HepG2 (cell line): ENCODE measurements around the gene GFOD1. TPM values are rescaled to one million over a fixed set of nuclear protein-coding genes. Genes with fewer than 3 reads are reported as not detected.

ENCODE experiments used
- AGO1 ChIP-seq: fragments of 200-400 bp; formaldehyde crosslinking; IDR thresholded peaks from 2 replicates; pipeline ENCODE4 v1.6.1; 2017; ENCODE audit warnings: mild to moderate bottlenecking, low read depth, low read length, moderate library complexity; ENCODE audit not compliant: poor library complexity, severe bottlenecking
- ARHGAP35 ChIP-seq: sonication (generic); formaldehyde crosslinking; IDR thresholded peaks from 2 replicates; pipeline ENCODE4 v1.9.0; 2022; ENCODE audit warnings: mild to moderate bottlenecking, inconsistent platforms, moderate library complexity, missing genetic modification reagents, borderline replicate concordance
- ELF4 ChIP-seq: sonication (generic); formaldehyde crosslinking; IDR thresholded peaks from 2 replicates; pipeline ENCODE4 v1.5.0; 2020; ENCODE audit warnings: missing genetic modification reagents, mild to moderate bottlenecking, moderate library complexity, borderline replicate concordance
- FOXO4 ChIP-seq: sonication (generic); formaldehyde crosslinking; conservative IDR thresholded peaks from 2 replicates; pipeline ENCODE4 v1.8.1; 2023; ENCODE audit warnings: missing genetic modification reagents
- REXO4 ChIP-seq: sonication (generic); formaldehyde crosslinking; IDR thresholded peaks from 2 replicates; pipeline ENCODE4 v1.8.0; 2022; ENCODE audit warnings: missing genetic modification reagents, mild to moderate bottlenecking, borderline replicate concordance
- ZBTB8A ChIP-seq: sonication (generic); formaldehyde crosslinking; IDR thresholded peaks from 2 replicates; pipeline ENCODE4 v1.4.0; 2020; ENCODE audit warnings: mild to moderate bottlenecking, low read depth, missing genetic modification reagents, borderline replicate concordance
- ZFY ChIP-seq: sonication (generic); formaldehyde crosslinking; IDR thresholded peaks from 2 replicates; pipeline ENCODE4 v1.4.0; 2020; ENCODE audit warnings: missing genetic modification reagents
- ZNF550 ChIP-seq: sonication (generic); formaldehyde crosslinking; IDR thresholded peaks from 2 replicates; pipeline ENCODE4 v1.4.0; 2020; ENCODE audit warnings: mild to moderate bottlenecking, missing genetic modification reagents, borderline replicate concordance
- ZNF766 ChIP-seq: sonication (generic); formaldehyde crosslinking; IDR thresholded peaks from 2 replicates; pipeline ENCODE4 v1.5.0; 2020; ENCODE audit warnings: missing genetic modification reagents, borderline replicate concordance
- ZNF850 ChIP-seq: sonication (generic); formaldehyde crosslinking; conservative IDR thresholded peaks from 2 replicates; pipeline ENCODE4 v1.9.0; 2021; ENCODE audit warnings: mild to moderate bottlenecking, missing genetic modification reagents
- polyA plus RNA-seq, 8 experiments: library from polyadenylated mRNA; depleted of rRNA in 3 of 8; stranded (reverse) in 7 of 8; unstranded in 1 of 8; fragments of >200 nt; fragmentation: Illumina TruSeq in 4 of 8; extraction: Trizol in 4 of 8; gene quantifications; 2 replicates each; pipeline versions ENCODE4 v1.2.1 to v1.2.3, GENCODE V29; 2011 to 2016; ENCODE audit warnings: low read depth in 4 of 8, missing spikeins in 1 of 8, mixed read lengths in 1 of 8; ENCODE audit not compliant: insufficient read depth in 1 of 8
- total RNA-seq, 5 experiments: library from RNA; depleted of rRNA; stranded (reverse); fragments of >200 nt; fragmentation: Illumina TruSeq; extraction: Trizol; gene quantifications; 2 replicates each; pipeline ENCODE4 v1.2.3, GENCODE V29; 2016; ENCODE audit warnings: low read depth in 1 of 5
- TF ChIP-seq, protein P1 (sequence below): sonication (generic); formaldehyde crosslinking; IDR thresholded peaks from one replicate; pipeline ENCODE4 v1.5.1; 2020; ENCODE audit warnings: mild to moderate bottlenecking, missing genetic modification reagents; ENCODE audit errors: not compliant biosample characterization
- TF ChIP-seq, protein P2 (sequence below): sonication (generic); formaldehyde crosslinking; IDR thresholded peaks from 2 replicates; pipeline ENCODE4 v1.5.0; 2020; ENCODE audit warnings: missing genetic modification reagents
- TF ChIP-seq, protein P3 (sequence below): sonication (generic); formaldehyde crosslinking; conservative IDR thresholded peaks from 2 replicates; pipeline ENCODE4 v1.5.0; 2020; ENCODE audit warnings: missing genetic modification reagents

GFOD1 gene
- total and polyA plus RNA-seq, 2 of the 13 experiments (the other 11 are each of a cell fraction or from before 2014, with no cell fraction given) = 1.9 to 6.4 TPM

- TF ChIP-seq, protein P1, sequence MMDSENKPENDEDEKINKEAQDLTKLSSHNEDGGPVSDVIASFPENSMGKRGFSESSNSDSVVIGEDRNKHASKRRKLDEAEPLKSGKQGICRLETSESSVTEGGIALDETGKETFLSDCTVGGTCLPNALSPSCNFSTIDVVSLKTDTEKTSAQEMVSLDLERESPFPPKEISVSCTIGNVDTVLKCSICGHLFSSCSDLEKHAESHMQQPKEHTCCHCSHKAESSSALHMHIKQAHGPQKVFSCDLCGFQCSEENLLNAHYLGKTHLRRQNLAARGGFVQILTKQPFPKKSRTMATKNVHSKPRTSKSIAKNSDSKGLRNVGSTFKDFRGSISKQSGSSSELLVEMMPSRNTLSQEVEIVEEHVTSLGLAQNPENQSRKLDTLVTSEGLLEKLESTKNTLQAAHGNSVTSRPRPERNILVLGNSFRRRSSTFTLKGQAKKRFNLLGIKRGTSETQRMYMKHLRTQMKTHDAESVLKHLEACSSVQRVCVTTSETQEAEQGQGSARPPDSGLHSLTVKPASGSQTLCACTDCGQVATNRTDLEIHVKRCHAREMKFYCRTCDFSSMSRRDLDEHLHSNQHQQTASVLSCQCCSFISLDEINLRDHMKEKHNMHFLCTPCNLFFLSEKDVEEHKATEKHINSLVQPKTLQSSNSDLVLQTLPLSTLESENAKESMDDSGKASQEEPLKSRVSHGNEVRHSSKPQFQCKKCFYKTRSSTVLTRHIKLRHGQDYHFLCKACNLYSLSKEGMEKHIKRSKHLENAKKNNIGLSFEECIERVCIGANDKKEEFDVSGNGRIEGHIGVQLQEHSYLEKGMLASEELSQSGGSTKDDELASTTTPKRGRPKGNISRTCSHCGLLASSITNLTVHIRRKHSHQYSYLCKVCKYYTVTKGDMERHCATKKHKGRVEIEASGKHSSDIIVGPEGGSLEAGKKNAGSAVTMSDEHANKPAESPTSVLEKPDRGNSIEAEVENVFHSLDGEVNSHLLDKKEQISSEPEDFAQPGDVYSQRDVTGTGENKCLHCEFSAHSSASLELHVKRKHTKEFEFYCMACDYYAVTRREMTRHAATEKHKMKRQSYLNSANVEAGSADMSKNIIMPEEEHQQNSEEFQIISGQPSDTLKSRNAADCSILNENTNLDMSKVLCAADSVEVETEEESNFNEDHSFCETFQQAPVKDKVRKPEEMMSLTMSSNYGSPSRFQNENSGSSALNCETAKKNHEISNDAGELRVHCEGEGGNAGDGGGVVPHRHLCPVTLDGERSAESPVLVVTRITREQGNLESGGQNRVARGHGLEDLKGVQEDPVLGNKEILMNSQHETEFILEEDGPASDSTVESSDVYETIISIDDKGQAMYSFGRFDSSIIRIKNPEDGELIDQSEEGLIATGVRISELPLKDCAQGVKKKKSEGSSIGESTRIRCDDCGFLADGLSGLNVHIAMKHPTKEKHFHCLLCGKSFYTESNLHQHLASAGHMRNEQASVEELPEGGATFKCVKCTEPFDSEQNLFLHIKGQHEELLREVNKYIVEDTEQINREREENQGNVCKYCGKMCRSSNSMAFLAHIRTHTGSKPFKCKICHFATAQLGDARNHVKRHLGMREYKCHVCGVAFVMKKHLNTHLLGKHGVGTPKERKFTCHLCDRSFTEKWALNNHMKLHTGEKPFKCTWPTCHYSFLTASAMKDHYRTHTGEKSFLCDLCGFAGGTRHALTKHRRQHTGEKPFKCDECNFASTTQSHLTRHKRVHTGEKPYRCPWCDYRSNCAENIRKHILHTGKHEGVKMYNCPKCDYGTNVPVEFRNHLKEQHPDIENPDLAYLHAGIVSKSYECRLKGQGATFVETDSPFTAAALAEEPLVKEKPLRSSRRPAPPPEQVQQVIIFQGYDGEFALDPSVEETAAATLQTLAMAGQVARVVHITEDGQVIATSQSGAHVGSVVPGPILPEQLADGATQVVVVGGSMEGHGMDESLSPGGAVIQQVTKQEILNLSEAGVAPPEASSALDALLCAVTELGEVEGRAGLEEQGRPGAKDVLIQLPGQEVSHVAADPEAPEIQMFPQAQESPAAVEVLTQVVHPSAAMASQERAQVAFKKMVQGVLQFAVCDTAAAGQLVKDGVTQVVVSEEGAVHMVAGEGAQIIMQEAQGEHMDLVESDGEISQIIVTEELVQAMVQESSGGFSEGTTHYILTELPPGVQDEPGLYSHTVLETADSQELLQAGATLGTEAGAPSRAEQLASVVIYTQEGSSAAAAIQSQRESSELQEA (CRISPR knock-in tag) = no peak
- TF ChIP-seq REXO4 (CRISPR knock-in tag) (no peak), ZFY (CRISPR knock-in tag) (peak; percentile 91), ZNF550 (CRISPR knock-in tag) (0 out of 2 replicates have a peak, but pooled peaks have one; percentile 40), AGO1 (no peak), ZNF850 (CRISPR knock-in tag) (peak; percentile 65; the same call in 1 of the 2 replicates), ELF4 (CRISPR knock-in tag) (peak; percentile 19; the same call in 1 of the 2 replicates), ZBTB8A (CRISPR knock-in tag) (no peak), ARHGAP35 (CRISPR knock-in tag) (peak; percentile 72), ZNF766 (CRISPR knock-in tag) (peak; percentile 41; the same call in 1 of the 2 replicates), FOXO4 (CRISPR knock-in tag) (no peak)
- TF ChIP-seq, protein P2, sequence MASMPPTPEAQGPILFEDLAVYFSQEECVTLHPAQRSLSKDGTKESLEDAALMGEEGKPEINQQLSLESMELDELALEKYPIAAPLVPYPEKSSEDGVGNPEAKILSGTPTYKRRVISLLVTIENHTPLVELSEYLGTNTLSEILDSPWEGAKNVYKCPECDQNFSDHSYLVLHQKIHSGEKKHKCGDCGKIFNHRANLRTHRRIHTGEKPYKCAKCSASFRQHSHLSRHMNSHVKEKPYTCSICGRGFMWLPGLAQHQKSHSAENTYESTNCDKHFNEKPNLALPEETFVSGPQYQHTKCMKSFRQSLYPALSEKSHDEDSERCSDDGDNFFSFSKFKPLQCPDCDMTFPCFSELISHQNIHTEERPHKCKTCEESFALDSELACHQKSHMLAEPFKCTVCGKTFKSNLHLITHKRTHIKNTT = no peak
- TF ChIP-seq, protein P3, sequence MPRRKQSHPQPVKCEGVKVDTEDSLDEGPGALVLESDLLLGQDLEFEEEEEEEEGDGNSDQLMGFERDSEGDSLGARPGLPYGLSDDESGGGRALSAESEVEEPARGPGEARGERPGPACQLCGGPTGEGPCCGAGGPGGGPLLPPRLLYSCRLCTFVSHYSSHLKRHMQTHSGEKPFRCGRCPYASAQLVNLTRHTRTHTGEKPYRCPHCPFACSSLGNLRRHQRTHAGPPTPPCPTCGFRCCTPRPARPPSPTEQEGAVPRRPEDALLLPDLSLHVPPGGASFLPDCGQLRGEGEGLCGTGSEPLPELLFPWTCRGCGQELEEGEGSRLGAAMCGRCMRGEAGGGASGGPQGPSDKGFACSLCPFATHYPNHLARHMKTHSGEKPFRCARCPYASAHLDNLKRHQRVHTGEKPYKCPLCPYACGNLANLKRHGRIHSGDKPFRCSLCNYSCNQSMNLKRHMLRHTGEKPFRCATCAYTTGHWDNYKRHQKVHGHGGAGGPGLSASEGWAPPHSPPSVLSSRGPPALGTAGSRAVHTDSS = no peak
Observed at GRCh38 chr6:13328076-13328874, 159.1 kb downstream of the GFOD1 start, which contains the start of gene TBC1D7 (continued).
